Testis (tissue), 3 donors: ENCODE data around the gene CEBPE. TPM values are rescaled to one million over a fixed set of nuclear protein-coding genes. Genes with fewer than 3 reads are reported as not detected.

ENCODE experiments used
- DNase-seq: peaks from one replicate; pipeline ENCODE4 v3.0.0-alpha.2; 2019
- H3K27ac ChIP-seq, 2 donors: fragments of 200-600 bp; sonication (generic); one replicate each; pipeline ENCODE4 v1.5.1; 2019
- H3K27me3 ChIP-seq: fragments of 200-600 bp; sonication (generic); one replicate; pipeline ENCODE4 v1.5.1; 2019
- H3K36me3 ChIP-seq: fragments of 200-600 bp; sonication (generic); one replicate; pipeline ENCODE4 v1.5.1; 2017; ENCODE audit warnings: low read depth; ENCODE audit errors: missing control alignments
- H3K4me1 ChIP-seq: fragments of 200-600 bp; sonication (generic); one replicate; pipeline ENCODE4 v1.5.1; 2019
- H3K4me3 ChIP-seq, 2 donors: fragments of 200-600 bp; sonication (generic); one replicate each; pipeline ENCODE4 v1.5.1; 2017 to 2019
- H3K9me3 ChIP-seq: fragments of 200-600 bp; sonication (generic); one replicate; pipeline ENCODE4 v1.5.1; 2017
- POLR2A ChIP-seq: fragments of 450-650 bp; IDR thresholded peaks from one replicate; pipeline ENCODE4 v1.6.1; 2017; ENCODE audit warnings: antibody characterized with exemption, mild to moderate bottlenecking, moderate library complexity
- WGBS, 2 donors: methylation state at CpG; one replicate each; pipeline ENCODE4 v1.1.5; 2018; 5-methylcytosine and 5-hydroxymethylcytosine counted together
- intact Hi-C: fragments of 100-400 bp; cut with DNase I; formaldehyde crosslinking; loops from one replicate; pipeline ENCODE4 v1.15.1; 2023; ENCODE audit warnings: low total_unique reads
- polyA plus RNA-seq: library from polyadenylated mRNA; stranded (reverse); fragments of 350-450 nt; fragmentation: Illumina TruSeq; extraction: RNeasy Lipid Tissue Mini Kit (QIAGEN cat#74804); gene quantifications from one replicate; pipeline ENCODE4 v1.2.3, GENCODE V29; 2014; ENCODE audit warnings: low read depth, low replicate concordance; ENCODE audit not compliant: insufficient read depth
- total RNA-seq, 2 donors: library from RNA; depleted of rRNA; stranded (reverse); fragments of >200 nt; gene quantifications; one replicate each; pipeline ENCODE4 v1.2.3, GENCODE V29; 2016
- TF ChIP-seq, protein P1 (sequence below), 3 experiments: fragments of 450-650 bp in 2 of 3; fragments of 200-600 bp in 1 of 3; sonication (generic) in 1 of 3; IDR thresholded peaks; one replicate each; pipeline ENCODE4 v1.5.1; 2016 to 2019; ENCODE audit warnings: antibody characterized with exemption in 3 of 3, mild to moderate bottlenecking in 2 of 3, moderate library complexity in 1 of 3

The CEBPE gene
- total and polyA plus RNA-seq, 3 donors from 2014 or later, result 0.19 to 0.24 TPM; not detected in 1

DNA sequence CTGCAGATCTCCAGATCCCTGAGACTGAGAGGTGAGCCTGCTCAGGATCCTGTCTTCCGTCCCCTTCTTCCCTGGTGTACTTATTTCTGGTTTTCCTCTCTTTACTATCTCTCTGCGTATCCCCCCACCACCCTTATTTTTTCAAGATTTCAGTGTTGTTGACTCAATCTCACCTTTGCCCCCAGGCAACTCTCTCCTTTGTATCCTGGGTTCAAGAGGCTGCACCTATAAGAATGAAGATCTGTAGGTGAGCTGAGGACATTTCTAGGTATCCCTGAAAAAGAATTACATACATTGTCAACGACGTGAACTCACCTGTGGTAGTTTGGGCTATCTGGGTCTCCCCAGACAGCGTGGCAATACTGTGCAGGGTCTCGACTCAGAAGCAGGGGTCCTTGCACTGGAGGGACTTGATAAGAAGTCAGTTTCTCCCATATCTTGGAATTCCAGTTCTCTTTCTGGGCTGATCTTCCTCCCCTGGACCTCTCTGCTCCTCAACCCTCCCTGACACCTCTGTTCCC lies 14.9 kb downstream of the CEBPE start:
- TF ChIP-seq POLR2A, result no peak
- TF ChIP-seq, protein P1, sequence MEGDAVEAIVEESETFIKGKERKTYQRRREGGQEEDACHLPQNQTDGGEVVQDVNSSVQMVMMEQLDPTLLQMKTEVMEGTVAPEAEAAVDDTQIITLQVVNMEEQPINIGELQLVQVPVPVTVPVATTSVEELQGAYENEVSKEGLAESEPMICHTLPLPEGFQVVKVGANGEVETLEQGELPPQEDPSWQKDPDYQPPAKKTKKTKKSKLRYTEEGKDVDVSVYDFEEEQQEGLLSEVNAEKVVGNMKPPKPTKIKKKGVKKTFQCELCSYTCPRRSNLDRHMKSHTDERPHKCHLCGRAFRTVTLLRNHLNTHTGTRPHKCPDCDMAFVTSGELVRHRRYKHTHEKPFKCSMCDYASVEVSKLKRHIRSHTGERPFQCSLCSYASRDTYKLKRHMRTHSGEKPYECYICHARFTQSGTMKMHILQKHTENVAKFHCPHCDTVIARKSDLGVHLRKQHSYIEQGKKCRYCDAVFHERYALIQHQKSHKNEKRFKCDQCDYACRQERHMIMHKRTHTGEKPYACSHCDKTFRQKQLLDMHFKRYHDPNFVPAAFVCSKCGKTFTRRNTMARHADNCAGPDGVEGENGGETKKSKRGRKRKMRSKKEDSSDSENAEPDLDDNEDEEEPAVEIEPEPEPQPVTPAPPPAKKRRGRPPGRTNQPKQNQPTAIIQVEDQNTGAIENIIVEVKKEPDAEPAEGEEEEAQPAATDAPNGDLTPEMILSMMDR (IDR thresholded peaks at IDR 0.05), result no peak
- H3K4me3 ChIP-seq, result no peak overlapping the region
- intact Hi-C loops, result no loop called here

GRCh38 chr14:23103581-23103980 lies 15.5 kb downstream of the CEBPE start:
- 84 to 86% methylated on average over 4 of the region's 4 CpGs for WGBS, 2 donors
- no peaks in the 10 kb centered on the region for H3K9me3 ChIP-seq
- TF ChIP-seq, protein P1 (IDR thresholded peaks at IDR 0.05), result no peak
- H3K27ac ChIP-seq, result no peak overlapping the region
- H3K27me3 ChIP-seq, result no peaks in the 10 kb centered on the region
- no peaks in the 10 kb centered on the region for H3K36me3 ChIP-seq
- DNase-seq, result no peak
- no peak overlapping the region for H3K4me3 ChIP-seq
- H3K4me1 ChIP-seq, result no peaks in the 10 kb centered on the region
- intact Hi-C loops, result no loop called here

More for the DNA sequence above, 14.9 kb downstream of the CEBPE start:
- H3K27ac ChIP-seq, result no peak overlapping the region
- H3K4me1 ChIP-seq, result no peaks in the 10 kb centered on the region
- no peaks in the 10 kb centered on the region for H3K36me3 ChIP-seq
- no peak for DNase-seq
- 90 to 93% methylated on average over 4 to 6 of the region's 6 CpGs for WGBS, 2 donors
- no peaks in the 10 kb centered on the region for H3K9me3 ChIP-seq
- H3K27me3 ChIP-seq, result no peaks in the 10 kb centered on the region

GRCh38 chr14:23102801-23103200 lies 16.3 kb downstream of the CEBPE start:
- TF ChIP-seq, protein P1 (IDR thresholded peaks at IDR 0.05), result no peak
- no peak for TF ChIP-seq POLR2A
- DNase-seq, result no peak
- Histone ChIP-seq H3K9me3 (no peaks in the 10 kb centered on the region), H3K4me1 (no peaks in the 10 kb centered on the region), H3K36me3 (no peaks in the 10 kb centered on the region), H3K4me3 (no peak overlapping the region), H3K27me3 (no peaks in the 10 kb centered on the region), H3K27ac (no peak overlapping the region)
- intact Hi-C loops, result no loop called here
- WGBS, 2 donors, result 83 to 89% methylated on average over 2 of the region's 2 CpGs

DNA sequence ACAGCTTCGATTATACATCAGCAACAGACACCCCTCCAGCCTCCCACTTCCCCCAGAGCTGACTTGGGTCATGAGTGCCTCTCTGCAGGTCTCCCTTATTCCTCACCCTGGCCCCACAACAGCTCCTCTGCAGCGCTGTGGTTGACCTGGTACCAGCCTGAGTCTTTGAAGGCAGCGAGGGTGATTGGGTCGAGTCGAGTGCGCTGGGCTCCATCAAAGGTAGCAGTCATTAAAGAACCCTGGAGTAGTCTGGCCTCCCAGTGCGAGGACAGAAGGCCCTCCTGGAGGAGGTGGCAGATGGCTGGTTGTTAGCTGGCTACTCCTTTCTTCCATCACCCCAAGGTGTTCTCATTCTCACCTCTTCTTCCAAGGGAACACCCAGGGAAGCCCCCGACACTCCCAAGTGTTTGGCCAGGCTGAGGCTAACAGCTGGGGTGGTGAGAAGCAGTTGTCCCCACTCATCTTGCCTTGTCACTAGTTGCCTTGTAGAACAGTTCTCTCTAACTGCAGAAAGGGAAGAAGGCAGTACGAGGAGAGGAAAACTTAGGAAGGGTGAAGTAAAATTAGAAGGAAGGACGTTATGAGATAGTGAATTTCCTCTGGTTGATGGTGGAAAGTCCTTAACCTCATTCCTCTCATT lies 16.9 kb downstream of the CEBPE start:
- 63 to 74% methylated on average over 10 of the region's 10 CpGs for WGBS, 2 donors
- no peaks in the 10 kb centered on the region for H3K4me1 ChIP-seq
- H3K9me3 ChIP-seq, result no peaks in the 10 kb centered on the region
- DNase-seq, result no peak
- H3K27ac ChIP-seq, result no peak overlapping the region
- no peaks in the 10 kb centered on the region for H3K27me3 ChIP-seq
- intact Hi-C loops, result no loop called here
- H3K36me3 ChIP-seq, result no peaks in the 10 kb centered on the region
- no peak for TF ChIP-seq POLR2A
- TF ChIP-seq, protein P1 (IDR thresholded peaks at IDR 0.05), result no peak
- no peak overlapping the region for H3K4me3 ChIP-seq
